Measurements from ENCODE around the gene MTRFR.

Gene MTRFR

DNA sequence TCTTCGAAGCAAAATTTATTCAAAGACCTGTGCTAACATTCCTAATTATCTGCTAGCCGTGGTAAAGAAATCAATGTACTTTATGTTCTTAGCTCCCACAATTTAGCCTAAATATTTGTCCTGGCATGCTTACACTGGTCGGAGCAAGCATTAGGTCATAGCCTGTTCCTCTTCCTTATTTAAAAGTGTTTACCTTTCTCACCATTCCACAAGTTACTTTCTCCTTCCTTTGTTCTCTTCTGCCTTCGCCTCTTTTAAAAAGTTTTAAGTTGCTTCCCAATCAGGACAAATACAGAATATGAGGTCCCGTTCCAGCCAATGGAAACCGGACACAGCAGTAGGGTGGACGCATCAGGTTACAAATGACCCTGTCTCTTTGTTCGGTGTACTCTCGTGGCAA, 26.8 kb downstream of the MTRFR start:
- no peak for TF ChIP-seq SIN3A (IDR thresholded peaks at IDR 0.05; ENCODE audit: borderline replicate concordance, insufficient read depth, low read length)

- TF ChIP-seq FOXP2 (optimal IDR thresholded peaks at IDR 0.05; ENCODE audit: borderline replicate concordance, extremely low read depth, extremely low read length, insufficient read depth) (no peak), TAF1 (IDR thresholded peaks at IDR 0.05; ENCODE audit: borderline replicate concordance, insufficient read depth, low read length) (no peak), SIN3A (IDR thresholded peaks at IDR 0.05; ENCODE audit: borderline replicate concordance, insufficient read depth, low read length) (no peak), REST (IDR thresholded peaks at IDR 0.05; ENCODE audit: insufficient read depth in 1 of 2, low read depth in 2 of 2, low read length in 2 of 2) (no peak), POLR2AphosphoS5 (IDR thresholded peaks at IDR 0.05; ENCODE audit: low read depth, low read length) (no peak)
Observed at GRCh38 chr12:123261196-123261595, 28.0 kb downstream of the MTRFR start.

DNA sequence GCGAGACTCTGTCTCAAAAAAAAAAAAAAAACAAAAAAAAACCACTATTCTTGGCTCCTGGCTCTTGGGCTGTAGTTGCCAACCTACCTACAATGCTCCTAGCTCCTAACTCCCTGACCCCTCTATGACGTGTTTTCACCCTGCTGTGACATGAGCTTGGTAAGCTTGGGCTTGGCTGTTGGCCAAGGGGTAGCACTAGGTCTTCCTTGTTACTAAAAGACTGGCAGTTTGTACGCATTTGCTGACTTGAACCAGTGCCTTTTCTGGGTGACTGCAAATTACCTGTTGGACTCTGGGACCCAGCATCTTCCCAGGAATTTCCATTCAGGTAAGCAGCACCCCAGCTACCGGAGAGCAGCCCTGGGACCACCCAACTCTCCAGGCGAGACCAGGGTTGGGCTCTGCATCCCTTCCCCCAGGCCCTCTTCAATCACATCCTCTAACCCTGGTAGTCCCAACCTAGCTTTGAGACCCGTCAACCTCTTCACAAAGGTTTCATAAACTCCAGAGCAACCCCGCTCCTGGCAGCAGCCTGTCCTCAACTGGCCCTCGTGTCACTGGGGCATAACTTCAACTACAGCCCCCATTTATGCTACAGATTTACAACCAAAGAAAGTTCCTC, 30.1 kb downstream of the MTRFR start:
- no peak for TF ChIP-seq REST (IDR thresholded peaks at IDR 0.05; ENCODE audit: insufficient read depth in 1 of 2, low read depth in 2 of 2, low read length in 2 of 2)
- no peak for TF ChIP-seq FOXP2 (optimal IDR thresholded peaks at IDR 0.05; ENCODE audit: borderline replicate concordance, extremely low read depth, extremely low read length, insufficient read depth)
- TF ChIP-seq TAF1 (IDR thresholded peaks at IDR 0.05; ENCODE audit: borderline replicate concordance, insufficient read depth, low read length): no peak

- TF ChIP-seq REST (IDR thresholded peaks at IDR 0.05; ENCODE audit: insufficient read depth in 1 of 2, low read depth in 2 of 2, low read length in 2 of 2) (no peak), TAF1 (IDR thresholded peaks at IDR 0.05; ENCODE audit: borderline replicate concordance, insufficient read depth, low read length) (no peak), FOXP2 (optimal IDR thresholded peaks at IDR 0.05; ENCODE audit: borderline replicate concordance, extremely low read depth, extremely low read length, insufficient read depth) (no peak), SIN3A (IDR thresholded peaks at IDR 0.05; ENCODE audit: borderline replicate concordance, insufficient read depth, low read length) (no peak), POLR2AphosphoS5 (IDR thresholded peaks at IDR 0.05; ENCODE audit: low read depth, low read length) (no peak)
Observed at GRCh38 chr12:123264642-123265041, 31.4 kb downstream of the MTRFR start.

DNA sequence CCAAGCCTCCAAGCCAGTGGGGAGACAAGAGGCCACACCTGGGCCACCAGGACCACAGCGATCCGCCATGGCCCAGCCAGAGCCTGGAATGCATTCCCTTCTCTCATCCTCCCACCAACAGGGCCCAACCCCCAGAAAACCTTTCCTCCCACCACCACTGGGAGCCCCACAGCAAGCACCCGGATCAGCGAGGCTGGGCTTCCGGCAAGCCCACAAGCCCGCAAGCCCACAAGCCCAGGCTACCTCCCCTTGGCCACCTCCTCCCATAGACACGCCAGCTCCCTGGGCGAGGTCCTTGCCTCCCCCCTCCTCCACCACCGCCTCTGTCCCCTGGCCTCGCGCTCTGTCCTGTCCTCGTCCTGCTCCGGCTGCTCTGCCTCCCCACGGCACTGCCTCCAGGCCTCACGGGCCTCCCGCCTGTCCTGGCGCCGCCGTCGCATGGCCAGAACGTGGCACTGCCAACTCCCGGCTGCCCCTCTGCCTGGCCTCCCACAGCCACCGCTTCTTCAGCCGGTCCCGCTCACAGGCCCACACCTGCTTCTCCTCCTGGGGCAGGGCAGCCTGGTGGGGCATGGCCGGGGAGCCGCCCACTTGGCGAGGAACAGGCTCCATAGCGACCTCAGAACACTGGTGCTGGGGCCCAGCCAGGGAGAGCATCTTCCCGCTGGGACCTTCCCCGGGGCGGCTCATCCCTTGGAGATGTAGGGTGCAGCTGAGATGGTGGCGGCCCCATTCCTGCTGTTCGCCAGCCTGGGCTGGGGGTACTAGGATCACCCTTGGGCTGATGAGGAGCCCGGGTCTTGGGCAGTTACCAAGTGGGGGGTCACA, 32.8 kb downstream of the MTRFR start:
- TF ChIP-seq REST (IDR thresholded peaks at IDR 0.05; ENCODE audit: insufficient read depth in 1 of 2, low read depth in 2 of 2, low read length in 2 of 2) (no peak), POLR2AphosphoS5 (IDR thresholded peaks at IDR 0.05; ENCODE audit: low read depth, low read length) (no peak), FOXP2 (optimal IDR thresholded peaks at IDR 0.05; ENCODE audit: borderline replicate concordance, extremely low read depth, extremely low read length, insufficient read depth) (no peak), TAF1 (IDR thresholded peaks at IDR 0.05; ENCODE audit: borderline replicate concordance, insufficient read depth, low read length) (no peak), SIN3A (IDR thresholded peaks at IDR 0.05; ENCODE audit: borderline replicate concordance, insufficient read depth, low read length) (no peak)

All from PFSK-1 (cell line).